Stimulated activated effector memory CD8-positive, alpha-beta T cell treated with anti-CD3 and anti-CD28 coated beads, Interleukin-12 subunit alpha, Interleukin-12 subunit beta, amount 100 ng/mL, for 72 hours (primary cell): ENCODE data around the gene TMEM202.
"Not testable (repeated sequence)": the region's sequence is repeated elsewhere in the genome, so short reads cannot be mapped to it uniquely, and the experiment has no call there.

Experiments used
- ATAC-seq: fragments of 150-1000 bp; cut with Tn5 transposase; 2 replicates; pipeline ENCODE4 v1.10.0; 2021
- DNase-seq, 2 donors: peaks; one replicate each; pipeline ENCODE4 v3.0.0; 2021 to 2022; ENCODE audit warnings: low spot score in 2 of 2
- H3K27ac Mint-ChIP-seq: one replicate; pipeline ENCODE4 v1.8.0; 2022; ENCODE audit warnings: mild to moderate bottlenecking, mixed read lengths
- H3K36me3 Mint-ChIP-seq: one replicate; pipeline ENCODE4 v1.8.0; 2022; ENCODE audit warnings: mild to moderate bottlenecking, mixed read lengths
- H3K4me1 Mint-ChIP-seq: one replicate; pipeline ENCODE4 v1.8.0; 2022; ENCODE audit warnings: mixed read lengths
- H3K4me3 Mint-ChIP-seq: one replicate; pipeline ENCODE4 v1.8.0; 2022; ENCODE audit warnings: mild to moderate bottlenecking, mixed read lengths
- H3K9me3 Mint-ChIP-seq: one replicate; pipeline ENCODE4 v1.8.0; 2022; ENCODE audit warnings: mixed read lengths

TMEM202 gene

DNA sequence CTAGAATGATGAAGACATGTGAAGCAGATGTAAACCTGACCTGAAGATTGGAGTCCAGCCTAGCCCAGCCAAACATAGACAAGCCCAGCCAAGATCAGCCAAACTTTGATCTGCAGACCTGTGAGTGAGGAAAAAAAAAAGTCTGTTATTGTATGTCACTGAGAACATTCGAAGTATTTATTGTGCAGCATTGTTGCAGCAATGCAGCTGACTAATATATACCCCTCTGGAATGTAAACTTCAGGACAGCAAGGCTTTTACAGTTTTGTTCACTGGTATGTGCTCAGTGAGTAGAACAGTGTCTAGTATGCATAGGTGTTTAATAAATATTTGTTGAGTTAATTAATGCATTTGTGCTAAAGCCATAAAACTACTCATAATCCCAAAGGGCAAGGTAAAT, 23.4 kb downstream of the TMEM202 start:
- DNase-seq (no peak), ATAC-seq (no peak)
- Mint-ChIP-seq H3K36me3 (no peaks in the 10 kb centered on the region), H3K4me3 (no peak overlapping the region), H3K27ac (no peak overlapping the region), H3K4me1 (no peaks in the 10 kb centered on the region), H3K9me3 (peaks cover 5% of the 10 kb centered on the region)

DNA sequence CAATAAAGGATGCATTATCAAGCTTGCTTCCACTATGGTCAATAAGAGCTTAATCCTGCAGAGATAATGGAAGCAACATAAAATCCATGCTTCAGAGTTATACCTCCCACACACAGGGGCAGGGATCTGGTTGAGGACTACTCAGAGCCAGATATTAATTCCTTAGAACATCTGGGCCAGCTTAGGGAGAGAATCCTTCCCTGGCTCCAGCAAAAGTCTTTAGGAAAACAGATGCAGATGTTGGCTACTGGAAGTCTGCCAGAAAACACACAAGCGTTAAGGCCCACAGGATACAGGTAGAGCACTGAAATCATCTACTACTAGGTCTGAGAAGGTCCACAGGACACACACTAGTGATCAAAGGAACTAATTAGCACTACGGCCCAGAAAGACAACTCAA, 25.2 kb downstream of the TMEM202 start:
- no peak overlapping the region for H3K27ac Mint-ChIP-seq
- H3K4me3 Mint-ChIP-seq = no peak overlapping the region
- H3K36me3 Mint-ChIP-seq = no peaks in the 10 kb centered on the region
- ATAC-seq (no peak), DNase-seq (no peak)
- peaks cover 8% of the 10 kb centered on the region for H3K9me3 Mint-ChIP-seq
- no peaks in the 10 kb centered on the region for H3K4me1 Mint-ChIP-seq

DNA sequence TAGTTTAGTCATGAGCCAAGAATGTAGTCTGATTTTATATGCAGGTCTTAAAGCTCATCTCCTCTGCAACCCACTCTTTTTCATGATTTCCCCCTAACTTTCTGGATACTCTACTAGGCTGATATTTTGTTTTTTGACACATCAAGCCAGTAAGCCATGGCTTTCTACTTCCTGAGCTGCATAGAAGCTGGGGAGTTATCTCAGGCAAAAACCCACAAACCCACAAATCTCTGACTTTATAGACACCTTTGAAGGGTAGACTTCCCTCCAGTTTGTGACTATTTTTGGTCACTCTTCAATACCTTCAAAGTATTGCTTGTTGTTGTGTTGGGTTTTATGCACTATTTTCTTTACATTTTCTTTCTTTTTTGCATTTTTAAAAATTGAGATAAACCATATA, 28.6 kb downstream of the TMEM202 start:
- DNase-seq (no peak), ATAC-seq (no peak)
- no peak overlapping the region for H3K4me3 Mint-ChIP-seq
- no peaks in the 10 kb centered on the region for H3K36me3 Mint-ChIP-seq
- peaks cover 8% of the 10 kb centered on the region for H3K9me3 Mint-ChIP-seq
- H3K27ac Mint-ChIP-seq = no peak overlapping the region
- H3K4me1 Mint-ChIP-seq = no peaks in the 10 kb centered on the region

DNA sequence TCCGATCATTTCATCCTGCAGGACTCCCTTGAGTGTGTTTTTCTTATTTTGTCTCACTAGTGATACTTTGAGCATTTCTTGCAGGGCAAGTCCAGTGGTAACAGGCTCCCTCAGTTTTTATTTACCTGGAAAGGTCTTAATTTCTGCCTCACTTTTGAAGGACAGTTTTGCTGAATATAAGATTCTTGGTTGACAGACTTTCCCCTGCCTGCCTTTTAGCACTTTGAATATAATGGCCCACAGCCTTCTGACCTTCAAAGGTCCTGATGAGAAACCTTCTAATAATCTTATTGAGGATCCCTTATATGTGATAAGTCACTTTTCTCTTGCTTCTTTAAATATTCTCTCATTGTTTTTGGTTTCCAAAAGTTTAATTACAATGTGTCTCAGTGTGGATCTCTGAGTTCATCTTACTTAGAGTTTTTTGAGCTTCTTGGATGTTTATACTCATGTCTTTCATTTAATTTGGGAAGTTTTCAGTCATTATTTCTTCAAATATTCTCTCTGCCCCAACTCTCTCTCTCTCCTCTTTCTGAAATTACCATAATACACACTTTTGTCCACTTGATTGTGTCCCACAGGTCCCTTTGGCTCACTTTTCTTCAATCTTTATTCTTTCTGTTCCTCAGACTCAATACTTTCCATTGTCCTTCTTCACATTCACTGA, 39.7 kb downstream of the TMEM202 start:
- Mint-ChIP-seq H3K4me1 (no peaks in the 10 kb centered on the region), H3K4me3 (no peak overlapping the region), H3K36me3 (no peaks in the 10 kb centered on the region), H3K27ac (no peak overlapping the region), H3K9me3 (peaks cover 10% of the 10 kb centered on the region)
- DNase-seq = no peak
- ATAC-seq = no peak

DNA sequence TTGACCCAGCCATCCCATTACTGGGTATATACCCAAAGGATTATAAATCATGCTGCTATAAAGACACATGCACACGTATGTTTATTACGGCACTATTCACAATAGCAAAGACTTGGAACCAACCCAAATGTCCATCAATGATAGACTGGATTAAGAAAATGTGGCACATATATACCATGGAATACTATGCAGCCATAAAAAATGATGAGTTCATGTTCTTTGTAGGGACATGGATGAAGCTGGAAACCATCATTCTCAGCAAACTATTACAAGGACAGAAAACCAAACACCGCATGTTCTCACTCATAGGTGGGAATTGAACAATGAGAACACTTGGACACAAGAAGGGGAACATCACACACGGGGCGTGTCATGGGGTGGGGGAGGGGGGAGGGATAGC, 44.7 kb downstream of the TMEM202 start:
- ATAC-seq, H3K36me3 Mint-ChIP-seq, DNase-seq, H3K9me3 Mint-ChIP-seq, H3K4me3 Mint-ChIP-seq, H3K4me1 Mint-ChIP-seq, H3K27ac Mint-ChIP-seq: not testable (repeated sequence)

DNA sequence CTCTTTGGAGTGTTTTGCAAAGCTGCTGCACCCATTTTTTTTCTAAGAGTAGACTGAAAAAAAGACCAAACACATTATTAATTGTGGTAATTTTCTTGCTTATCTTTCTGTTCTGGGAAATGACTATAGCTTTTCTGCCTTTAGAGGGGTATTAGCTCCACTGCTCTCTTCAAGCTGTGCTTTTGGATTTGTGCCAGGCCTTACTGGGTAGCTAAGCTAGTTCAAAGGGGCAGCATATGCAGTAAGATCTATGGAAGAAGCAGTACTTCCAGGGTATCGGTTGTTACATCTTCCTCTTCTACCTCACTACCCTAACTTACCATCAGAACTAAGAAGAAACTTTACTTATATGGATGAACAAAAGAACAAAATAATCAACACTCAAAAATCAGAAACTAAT, 47.3 kb downstream of the TMEM202 start:
- Mint-ChIP-seq H3K36me3 (no peaks in the 10 kb centered on the region), H3K27ac (no peak overlapping the region), H3K4me1 (no peaks in the 10 kb centered on the region), H3K4me3 (no peak overlapping the region), H3K9me3 (no peaks in the 10 kb centered on the region)
- ATAC-seq (no peak), DNase-seq (no peak)

DNA sequence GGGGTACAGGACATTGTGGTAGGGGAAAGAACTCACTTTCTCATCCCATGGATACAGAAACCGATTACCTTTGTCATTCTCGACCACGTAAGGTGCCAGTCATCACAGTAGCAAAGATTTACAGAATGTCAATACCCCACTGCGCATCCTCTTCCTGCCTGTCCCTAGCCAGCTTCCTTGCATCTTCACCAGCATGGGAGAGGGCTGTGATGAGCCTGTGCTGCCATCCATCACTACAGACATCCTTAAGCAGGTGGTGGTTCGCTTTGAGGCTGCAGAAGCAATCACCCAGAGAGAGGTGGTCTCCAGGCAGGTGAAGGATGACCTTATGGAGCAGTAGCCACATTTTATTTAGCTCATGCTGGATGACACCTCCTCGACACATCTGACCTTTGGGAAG, 52.7 kb downstream of the TMEM202 start:
- Mint-ChIP-seq H3K9me3 (no peaks in the 10 kb centered on the region), H3K4me3 (no peak overlapping the region), H3K36me3 (no peaks in the 10 kb centered on the region), H3K27ac (no peak overlapping the region), H3K4me1 (no peaks in the 10 kb centered on the region)
- DNase-seq = no peak
- no peak for ATAC-seq

DNA sequence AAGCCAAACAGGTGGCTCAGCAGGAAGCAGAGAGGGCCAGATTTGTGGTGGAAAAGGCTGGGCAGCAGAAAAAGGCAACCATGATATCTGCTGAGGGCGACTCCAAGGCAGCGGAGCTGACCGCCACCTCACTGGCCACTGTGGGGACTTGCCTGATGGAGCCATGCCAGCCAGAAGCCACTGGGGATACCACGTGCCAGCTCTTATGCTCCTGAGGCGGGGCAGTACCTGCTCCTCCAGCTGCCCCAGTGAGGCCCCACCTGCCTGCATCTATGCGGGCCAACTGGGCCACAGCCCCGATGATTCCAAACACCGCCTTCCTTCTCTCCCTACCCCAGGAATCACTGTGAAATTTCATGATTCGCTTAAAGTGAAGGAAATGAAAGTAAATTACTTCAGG, 53.1 kb downstream of the TMEM202 start:
- no peak overlapping the region for H3K4me3 Mint-ChIP-seq
- H3K4me1 Mint-ChIP-seq = no peaks in the 10 kb centered on the region
- no peaks in the 10 kb centered on the region for H3K9me3 Mint-ChIP-seq
- no peaks in the 10 kb centered on the region for H3K36me3 Mint-ChIP-seq
- ATAC-seq (no peak), DNase-seq (no peak)
- H3K27ac Mint-ChIP-seq = no peak overlapping the region

DNA sequence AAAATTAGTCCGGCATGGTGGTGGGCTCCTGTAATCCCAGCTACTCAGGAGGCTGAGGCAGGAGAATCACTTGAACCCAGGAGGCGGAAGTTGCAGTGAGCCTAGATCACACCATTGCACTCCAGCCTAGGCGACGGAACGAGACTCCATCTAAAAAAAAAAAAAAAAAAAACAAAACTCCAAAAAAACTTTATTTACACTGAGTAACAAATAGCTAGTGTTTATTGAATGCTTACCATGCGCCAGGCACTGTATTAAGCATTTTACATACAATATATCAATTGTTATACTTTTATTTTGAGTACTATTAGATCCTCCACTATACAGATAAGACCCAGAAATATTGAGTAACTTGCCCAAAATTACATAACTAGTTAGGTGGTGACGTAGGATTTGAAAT, 58.6 kb downstream of the TMEM202 start:
- no peak overlapping the region for H3K27ac Mint-ChIP-seq
- H3K9me3 Mint-ChIP-seq = no peaks in the 10 kb centered on the region
- DNase-seq (no peak), ATAC-seq (no peak)
- H3K36me3 Mint-ChIP-seq = no peaks in the 10 kb centered on the region
- peaks cover 2% of the 10 kb centered on the region for H3K4me1 Mint-ChIP-seq
- H3K4me3 Mint-ChIP-seq = no peak overlapping the region
